ENCODE measurements around the gene RAB11FIP4.
A peak's percentile ranks its signal among the peaks of the same experiment; 100 is the strongest.

RAB11FIP4 gene

DNA sequence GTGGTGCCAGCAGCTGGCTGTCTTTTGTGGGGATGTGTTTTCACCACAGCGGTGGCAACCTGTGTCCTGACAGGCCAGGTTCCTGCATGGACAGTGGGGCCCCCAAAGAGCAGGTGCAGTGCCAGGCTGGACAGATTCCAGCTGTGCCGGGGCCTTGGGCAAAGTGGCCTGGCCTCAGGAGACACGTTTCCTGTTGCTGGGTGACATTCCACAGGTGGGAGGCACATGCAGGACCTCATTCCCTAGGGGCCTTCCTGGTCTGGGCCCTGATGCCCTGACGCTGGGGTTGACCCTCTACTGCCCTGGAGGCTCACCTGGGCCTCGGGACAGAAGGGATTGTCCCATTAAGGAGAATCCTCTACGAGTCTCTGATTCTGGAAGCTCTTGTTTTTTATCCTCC, 182.4 kb downstream of the RAB11FIP4 start:
- DNase-seq: no peak

GRCh38 chr17:31574458-31574857, 183.0 kb downstream of the RAB11FIP4 start:
- DNase-seq: no peak

DNA sequence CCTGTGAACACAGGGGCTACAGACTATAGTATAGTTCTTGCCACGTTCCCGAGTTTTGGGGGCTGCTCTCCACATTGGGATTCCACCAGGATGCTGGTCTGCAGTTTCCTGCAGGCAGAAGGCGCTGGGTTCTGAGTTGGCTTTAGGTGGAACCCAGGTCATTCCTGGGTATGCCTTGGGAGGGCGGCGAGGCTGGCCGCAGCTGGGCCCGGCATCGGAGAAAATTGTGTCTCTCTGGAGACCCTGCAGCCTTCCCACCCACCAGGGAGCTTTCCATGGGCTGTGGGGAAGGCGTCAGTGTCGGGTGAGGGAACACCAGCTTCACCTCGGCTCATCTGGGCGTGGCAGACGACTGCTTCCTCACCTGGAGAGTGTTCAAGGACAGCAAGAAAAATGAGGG, 183.6 kb downstream of the RAB11FIP4 start:
- DNase-seq: no peak

GRCh38 chr17:31579265-31579664, 187.8 kb downstream of the RAB11FIP4 start:
- peak; percentile 38 for DNase-seq

DNA sequence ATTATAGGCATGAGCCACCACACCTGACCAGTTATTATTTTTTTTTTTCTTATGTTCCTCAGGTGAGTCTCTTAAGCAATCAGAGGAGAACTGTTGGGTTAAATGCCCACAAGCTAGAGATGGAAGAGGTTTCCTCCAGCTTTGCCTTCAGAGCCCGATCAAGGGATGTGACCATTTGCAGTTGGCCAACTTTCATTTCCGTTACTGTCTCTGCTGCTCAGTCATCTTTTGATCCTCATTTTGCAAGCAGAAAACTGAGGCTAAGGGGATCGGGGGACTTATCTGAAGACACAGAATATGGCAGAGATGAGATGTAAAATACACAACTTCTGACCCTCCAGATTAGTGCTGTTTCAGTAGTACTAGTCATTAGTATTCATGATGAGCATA, 188.8 kb downstream of the RAB11FIP4 start:
- DNase-seq: no peak

DNA sequence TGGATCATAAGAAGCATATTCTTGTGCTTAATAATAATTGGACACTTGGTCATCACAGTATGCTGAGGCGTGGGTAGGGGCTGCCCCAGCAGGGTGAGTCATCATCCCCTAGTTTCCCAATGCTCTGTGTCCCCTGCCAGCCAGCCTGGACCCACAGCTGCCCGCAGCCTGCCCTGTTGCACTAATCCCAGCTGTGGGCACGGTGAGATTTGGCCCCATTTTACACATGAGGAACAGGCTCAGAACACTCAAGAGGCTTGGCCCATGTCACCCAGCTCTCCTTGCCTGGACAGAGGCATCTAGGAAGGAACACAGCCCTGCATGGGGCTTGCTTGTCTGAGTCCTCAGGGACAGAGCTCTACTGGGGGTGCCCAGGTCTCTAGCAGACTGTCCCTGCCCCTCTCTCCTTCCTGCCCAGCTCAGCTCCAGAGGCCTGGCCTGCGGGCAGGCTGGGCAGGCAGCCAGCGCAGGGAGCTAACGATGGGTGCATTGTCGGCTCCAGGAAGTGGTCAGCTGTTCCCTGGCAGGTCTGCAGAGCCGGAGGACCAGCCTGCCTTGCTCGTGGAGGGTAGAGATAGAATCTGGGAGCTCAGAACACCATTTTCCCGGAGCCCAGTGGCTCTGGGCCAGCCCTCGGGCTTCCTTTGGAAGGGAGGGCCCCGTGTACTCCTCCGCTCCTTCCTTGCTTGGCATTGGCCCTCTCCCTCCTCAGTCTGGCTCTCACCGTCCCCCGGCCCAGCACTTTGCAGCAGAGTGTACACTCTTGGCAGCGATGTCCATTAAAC, 189.4 kb downstream of the RAB11FIP4 start:
- peak; percentile 19 for DNase-seq

- DNase-seq: no peak
These were observed 190.0 kb downstream of the RAB11FIP4 start for GRCh38 chr17:31581491-31581890.

GRCh38 chr17:31582151-31582907, 190.9 kb downstream of the RAB11FIP4 start:
- no peak for DNase-seq

DNA sequence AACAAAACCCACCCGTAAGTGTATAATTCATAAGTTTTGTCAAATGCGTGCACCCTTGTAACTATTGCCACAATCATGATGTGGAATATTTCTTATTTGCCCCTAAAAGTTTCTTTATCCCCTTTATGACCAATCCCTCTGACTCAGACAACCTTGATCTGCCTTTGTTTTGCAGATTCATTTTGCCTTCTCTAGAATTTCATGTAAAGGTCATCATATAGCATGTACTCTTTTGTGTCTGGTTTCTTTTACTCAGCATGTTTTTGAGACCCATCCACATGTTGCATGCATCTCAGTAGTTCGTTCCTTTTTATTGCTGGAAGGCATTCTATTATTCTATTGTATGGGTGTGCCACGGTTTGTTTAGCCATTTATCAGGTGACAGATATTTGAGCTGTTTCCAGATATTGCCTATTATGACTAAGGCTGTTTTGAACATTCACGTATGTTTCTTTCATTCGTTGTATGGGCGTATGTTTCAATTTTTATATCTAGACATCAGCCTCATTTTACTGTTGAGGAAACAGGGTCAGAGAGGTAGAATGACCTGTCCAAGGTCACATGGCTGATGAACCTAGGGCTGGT, 192.4 kb downstream of the RAB11FIP4 start:
- DNase-seq: no peak

DNA sequence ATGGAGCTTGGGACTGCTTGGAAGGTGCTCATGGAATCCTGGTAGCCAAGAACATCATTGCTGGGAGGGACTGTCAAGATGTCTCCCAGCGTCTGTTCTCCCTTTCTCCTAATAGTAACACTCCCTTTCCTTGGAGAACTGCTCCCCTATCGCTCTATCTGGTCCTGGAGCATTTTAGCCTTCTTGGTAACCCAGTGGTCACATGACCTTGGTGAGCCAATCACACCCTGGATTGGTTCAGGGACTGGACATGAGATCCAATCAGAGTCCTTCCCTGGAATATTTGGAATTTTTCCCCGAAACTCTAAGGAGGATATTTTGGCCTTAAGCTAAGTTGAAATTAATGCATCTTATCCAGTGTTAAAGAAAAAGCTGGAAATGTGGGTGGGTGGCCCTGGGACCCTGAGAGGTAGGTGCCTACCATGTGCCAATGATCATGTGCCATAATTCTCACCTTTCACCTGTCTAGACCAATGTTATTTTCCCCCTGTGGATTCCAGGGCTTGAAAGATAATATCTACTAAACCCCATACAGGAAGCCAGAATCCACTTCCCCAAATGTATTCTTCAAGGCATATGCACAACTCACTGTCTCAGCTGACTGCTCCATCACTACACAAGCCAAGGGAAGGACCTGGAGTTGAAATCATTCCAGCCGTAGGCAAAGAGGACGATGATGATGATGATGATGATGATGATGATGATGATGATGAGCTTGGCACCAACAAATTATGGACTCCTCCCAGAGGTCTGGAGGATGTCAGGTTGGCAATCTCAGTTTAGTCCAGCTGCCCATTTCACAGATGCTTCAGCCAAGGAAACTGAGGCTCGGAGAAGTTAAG, 193.2 kb downstream of the RAB11FIP4 start:
- DNase-seq: no peak

GRCh38 chr17:31585280-31585630, 193.8 kb downstream of the RAB11FIP4 start:
- DNase-seq: no peak

GRCh38 chr17:31586946-31587345, 195.5 kb downstream of the RAB11FIP4 start:
- no peak for DNase-seq

DNA sequence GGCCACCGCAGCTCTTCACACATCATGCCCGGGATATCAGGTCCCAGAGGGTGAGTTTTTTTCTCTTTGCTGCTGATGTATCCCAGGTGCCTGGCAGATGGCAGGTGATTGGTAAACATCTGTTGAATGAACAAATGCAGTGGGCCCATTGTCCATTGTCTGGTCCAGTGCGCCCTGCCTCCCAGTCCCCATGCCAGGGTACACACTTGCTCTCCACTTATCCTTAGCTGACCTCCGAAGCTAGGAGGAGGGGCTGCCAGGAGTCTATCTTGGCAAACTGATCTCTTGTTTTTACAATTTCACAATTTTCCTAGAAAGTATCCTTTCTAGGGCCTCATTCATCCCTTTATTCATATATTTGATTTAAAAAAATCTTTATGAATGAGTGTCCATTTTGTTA, 196.0 kb downstream of the RAB11FIP4 start:
- DNase-seq: no peak

Data from DMS79 (cell line).